Measurements from ENCODE around the gene N4BP2. TPM values are rescaled to one million over a fixed set of nuclear protein-coding genes. Genes with fewer than 3 reads are reported as not detected.

Gene N4BP2
- total RNA-seq, 1 donor from 2014 or later, result 14.6 TPM

- no peak overlapping the region for H3K4me3 ChIP-seq (ENCODE audit: low read length in 3 of 3)
- H3K27ac ChIP-seq (ENCODE audit: low read depth, low read length), result no peak overlapping the region
- no peaks in the 10 kb centered on the region for H3K4me1 ChIP-seq (ENCODE audit: control insufficient read depth in 3 of 3, insufficient read depth in 3 of 3, low read length in 3 of 3)
- H3K36me3 ChIP-seq (ENCODE audit: control insufficient read depth in 3 of 3, insufficient read depth in 3 of 3, low read length in 3 of 3), result no peaks in the 10 kb centered on the region
- H3K9ac ChIP-seq (ENCODE audit: low read depth in 1 of 3, low read length in 3 of 3), result no peak overlapping the region
- H3K27me3 ChIP-seq (ENCODE audit: control insufficient read depth in 3 of 3, insufficient read depth in 3 of 3, low read length in 3 of 3), result peaks cover 3 to 21% (median 4%) of the 10 kb centered on the region in 3 donors
- H3K9me3 ChIP-seq (ENCODE audit: control insufficient read depth in 3 of 3, low read length in 3 of 3), result no peaks in the 10 kb centered on the region
Measured at GRCh38 chr4:40195182-40196177, 138.8 kb downstream of the N4BP2 start.

GRCh38 chr4:40196272-40196671 is 139.6 kb downstream of the N4BP2 start:
- Histone ChIP-seq H3K9me3 (ENCODE audit: control insufficient read depth in 3 of 3, low read length in 3 of 3) (no peaks in the 10 kb centered on the region), H3K4me1 (ENCODE audit: control insufficient read depth in 3 of 3, insufficient read depth in 3 of 3, low read length in 3 of 3) (no peaks in the 10 kb centered on the region), H3K36me3 (ENCODE audit: control insufficient read depth in 3 of 3, insufficient read depth in 3 of 3, low read length in 3 of 3) (no peaks in the 10 kb centered on the region), H3K27me3 (ENCODE audit: control insufficient read depth in 3 of 3, insufficient read depth in 3 of 3, low read length in 3 of 3) (peaks cover 3 to 21% (median 4%) of the 10 kb centered on the region in 3 donors), H3K9ac (ENCODE audit: low read depth in 1 of 3, low read length in 3 of 3) (no peak overlapping the region), H3K27ac (ENCODE audit: low read depth, low read length) (no peak overlapping the region), H3K4me3 (ENCODE audit: low read length in 3 of 3) (no peak overlapping the region)

- H3K27me3 ChIP-seq (ENCODE audit: control insufficient read depth in 3 of 3, insufficient read depth in 3 of 3, low read length in 3 of 3), result peaks cover 3 to 21% (median 4%) of the 10 kb centered on the region in 3 donors
- no peaks in the 10 kb centered on the region for H3K36me3 ChIP-seq (ENCODE audit: control insufficient read depth in 3 of 3, insufficient read depth in 3 of 3, low read length in 3 of 3)
- no peaks in the 10 kb centered on the region for H3K4me1 ChIP-seq (ENCODE audit: control insufficient read depth in 3 of 3, insufficient read depth in 3 of 3, low read length in 3 of 3)
- H3K27ac ChIP-seq (ENCODE audit: low read depth, low read length), result no peak within 1 kb of the TSS
- H3K9ac ChIP-seq (ENCODE audit: low read depth in 1 of 3, low read length in 3 of 3), result no peak within 1 kb of the TSS
- no peaks in the 10 kb centered on the region for H3K9me3 ChIP-seq (ENCODE audit: control insufficient read depth in 3 of 3, low read length in 3 of 3)
- no peak within 1 kb of the TSS for H3K4me3 ChIP-seq (ENCODE audit: low read length in 3 of 3)
Measured at GRCh38 chr4:40196724-40197281, 140.2 kb downstream of the N4BP2 start, which contains the start of gene RHOH. Gene RHOH (plus strand): TSS chr4:40197031. CDS start chr4:40243387, 46,356 bp downstream.

GRCh38 chr4:40197879-40198689 is 141.4 kb downstream of the N4BP2 start:
- Histone ChIP-seq H3K27me3 (ENCODE audit: control insufficient read depth in 3 of 3, insufficient read depth in 3 of 3, low read length in 3 of 3) (peaks cover 3 to 18% (median 4%) of the 10 kb centered on the region in 3 donors), H3K4me3 (ENCODE audit: low read length in 3 of 3) (peak overlapping the region in 1 of 3 donors; percentile 23), H3K9ac (ENCODE audit: low read depth in 1 of 3, low read length in 3 of 3) (no peak overlapping the region), H3K4me1 (ENCODE audit: control insufficient read depth in 3 of 3, insufficient read depth in 3 of 3, low read length in 3 of 3) (no peaks in the 10 kb centered on the region), H3K27ac (ENCODE audit: low read depth, low read length) (no peak overlapping the region), H3K36me3 (ENCODE audit: control insufficient read depth in 3 of 3, insufficient read depth in 3 of 3, low read length in 3 of 3) (no peaks in the 10 kb centered on the region), H3K9me3 (ENCODE audit: control insufficient read depth in 3 of 3, low read length in 3 of 3) (no peaks in the 10 kb centered on the region)

GRCh38 chr4:40199179-40199670 is 142.6 kb downstream of the N4BP2 start:
- Histone ChIP-seq H3K4me1 (ENCODE audit: control insufficient read depth in 3 of 3, insufficient read depth in 3 of 3, low read length in 3 of 3) (no peaks in the 10 kb centered on the region), H3K27me3 (ENCODE audit: control insufficient read depth in 3 of 3, insufficient read depth in 3 of 3, low read length in 3 of 3) (peaks cover 3 to 17% (median 4%) of the 10 kb centered on the region in 3 donors), H3K9me3 (ENCODE audit: control insufficient read depth in 3 of 3, low read length in 3 of 3) (no peaks in the 10 kb centered on the region), H3K9ac (ENCODE audit: low read depth in 1 of 3, low read length in 3 of 3) (peak overlapping the region in 1 of 3 donors; percentile 32), H3K27ac (ENCODE audit: low read depth, low read length) (no peak overlapping the region), H3K36me3 (ENCODE audit: control insufficient read depth in 3 of 3, insufficient read depth in 3 of 3, low read length in 3 of 3) (no peaks in the 10 kb centered on the region), H3K4me3 (ENCODE audit: low read length in 3 of 3) (no peak overlapping the region)

GRCh38 chr4:40199999-40200874 is 143.6 kb downstream of the N4BP2 start:
- Histone ChIP-seq H3K27ac (ENCODE audit: low read depth, low read length) (no peak overlapping the region), H3K9ac (ENCODE audit: low read depth in 1 of 3, low read length in 3 of 3) (no peak overlapping the region), H3K36me3 (ENCODE audit: control insufficient read depth in 3 of 3, insufficient read depth in 3 of 3, low read length in 3 of 3) (no peaks in the 10 kb centered on the region), H3K9me3 (ENCODE audit: control insufficient read depth in 3 of 3, low read length in 3 of 3) (no peaks in the 10 kb centered on the region), H3K27me3 (ENCODE audit: control insufficient read depth in 3 of 3, insufficient read depth in 3 of 3, low read length in 3 of 3) (peaks cover 3 to 15% (median 4%) of the 10 kb centered on the region in 3 donors), H3K4me1 (ENCODE audit: control insufficient read depth in 3 of 3, insufficient read depth in 3 of 3, low read length in 3 of 3) (no peaks in the 10 kb centered on the region), H3K4me3 (ENCODE audit: low read length in 3 of 3) (no peak overlapping the region)

- Histone ChIP-seq H3K4me3 (ENCODE audit: low read length in 3 of 3) (no peak overlapping the region), H3K27ac (ENCODE audit: low read depth, low read length) (no peak overlapping the region)
Measured at GRCh38 chr4:40200875-40201801, 144.5 kb downstream of the N4BP2 start.

GRCh38 chr4:40201898-40202297 is 145.2 kb downstream of the N4BP2 start:
- Histone ChIP-seq H3K27ac (ENCODE audit: low read depth, low read length) (no peak overlapping the region), H3K4me1 (ENCODE audit: control insufficient read depth in 3 of 3, insufficient read depth in 3 of 3, low read length in 3 of 3) (no peaks in the 10 kb centered on the region), H3K36me3 (ENCODE audit: control insufficient read depth in 3 of 3, insufficient read depth in 3 of 3, low read length in 3 of 3) (no peaks in the 10 kb centered on the region), H3K27me3 (ENCODE audit: control insufficient read depth in 3 of 3, insufficient read depth in 3 of 3, low read length in 3 of 3) (peaks cover 3 to 7% (median 4%) of the 10 kb centered on the region in 3 donors), H3K9me3 (ENCODE audit: control insufficient read depth in 3 of 3, low read length in 3 of 3) (no peaks in the 10 kb centered on the region), H3K9ac (ENCODE audit: low read depth in 1 of 3, low read length in 3 of 3) (no peak overlapping the region), H3K4me3 (ENCODE audit: low read length in 3 of 3) (no peak overlapping the region)

More at GRCh38 chr4:40200875-40201801, 144.5 kb downstream of the N4BP2 start:
- H3K36me3 ChIP-seq (ENCODE audit: control insufficient read depth in 3 of 3, insufficient read depth in 3 of 3, low read length in 3 of 3), result no peaks in the 10 kb centered on the region
- no peaks in the 10 kb centered on the region for H3K9me3 ChIP-seq (ENCODE audit: control insufficient read depth in 3 of 3, low read length in 3 of 3)
- no peak overlapping the region for H3K9ac ChIP-seq (ENCODE audit: low read depth in 1 of 3, low read length in 3 of 3)
- peaks cover 3 to 10% (median 4%) of the 10 kb centered on the region in 3 donors for H3K27me3 ChIP-seq (ENCODE audit: control insufficient read depth in 3 of 3, insufficient read depth in 3 of 3, low read length in 3 of 3)
- H3K4me1 ChIP-seq (ENCODE audit: control insufficient read depth in 3 of 3, insufficient read depth in 3 of 3, low read length in 3 of 3), result no peaks in the 10 kb centered on the region
